HCT116 (cell line): Measurements from ENCODE around the gene ADAMTS15. TPM values are rescaled to one million over a fixed set of nuclear protein-coding genes. Genes with fewer than 3 reads are reported as not detected.

Experiments used
- ATAC-seq: fragments of 200-7000 bp; cut with Tn5 transposase; 2 replicates; pipeline ENCODE4 v1.9.1; 2020; ENCODE audit warnings: mild to moderate bottlenecking, moderate library complexity
- BruUV-seq: library from RNA; stranded (reverse); fragments of 400-500 nt; replicated peaks from 2 replicates; lab custom pipeline; 2021; lab: Mats Ljungman, UMichigan
- CTCF ChIA-PET: fragments of 300-600 bp; sonication (Branson Sonifier 250); formaldehyde crosslinking; loops from one replicate; lab custom pipeline; 2021; ENCODE audit warnings: antibody characterized with exemption; lab: Charles Lee
- POLR2A ChIA-PET: fragments of 300-600, 350-600 bp; sonication (Branson Sonifier 250); formaldehyde crosslinking; loops from one replicate; lab custom pipeline; 2021; ENCODE audit warnings: antibody characterized with exemption; lab: Charles Lee
- RAD21 ChIA-PET, 2 experiments: fragments of 300-600 bp; sonication (Branson Sonifier 250); formaldehyde crosslinking; loops; one replicate each; lab custom pipeline; 2023; ENCODE audit warnings: low total read pairs in 2 of 2; ENCODE audit not compliant: uncharacterized antibody in 2 of 2, unreplicated experiment in 2 of 2, low non-redundant PET in 1 of 2; lab: Charles Lee
- DNase-seq: peaks from one replicate; pipeline ENCODE4 v3.0.0-alpha.2; 2010; ENCODE audit warnings: low read depth, low spot score
- H2AFZ ChIP-seq: fragments of 200-600 bp; shearing (Covaris generic), sonication (generic); 2 replicates; pipeline ENCODE4 v1.6.1; 2017; ENCODE audit warnings: low read depth, mixed run types, mixed read lengths, antibody characterized with exemption, low read length; ENCODE audit not compliant: poor library complexity, severe bottlenecking
- H3K27ac ChIP-seq: 2 replicates; pipeline ENCODE4 v1.5.1; 2012; ENCODE audit warnings: low read depth, low read length
- H3K27me3 ChIP-seq: fragments of 200-600 bp; sonication (generic); 2 replicates; pipeline ENCODE4 v1.6.1; 2016; ENCODE audit warnings: mixed run types, low read length, mixed read lengths; ENCODE audit not compliant: insufficient read depth
- H3K36me3 ChIP-seq, 2 experiments: fragments of 200-500 bp in 1 of 2; fragments of 200-600 bp in 1 of 2; sonication (Bioruptor generic) in 1 of 2; sonication (generic) in 1 of 2; 2 replicates each; pipeline versions ENCODE4 v1.5.1 to v1.6.1; 2014 to 2016; ENCODE audit warnings: low read length in 2 of 2, inconsistent platforms in 1 of 2, mixed read lengths in 1 of 2, mixed run types in 1 of 2; ENCODE audit not compliant: insufficient read depth in 2 of 2, control insufficient read depth in 1 of 2
- H3K4me1 ChIP-seq, 2 experiments: fragments of 200-600 bp in 1 of 2; sonication (generic) in 1 of 2; 2 replicates each; pipeline versions ENCODE4 v1.5.1 to v1.6.1; 2012 to 2017; ENCODE audit warnings: low read length in 2 of 2, inconsistent platforms in 1 of 2, mild to moderate bottlenecking in 1 of 2, mixed read lengths in 1 of 2, mixed run types in 1 of 2, moderate library complexity in 1 of 2; ENCODE audit not compliant: insufficient read depth in 2 of 2, control insufficient read depth in 1 of 2
- H3K4me2 ChIP-seq: fragments of 200-600 bp; sonication (generic); 2 replicates; pipeline ENCODE4 v1.6.1; 2017; ENCODE audit warnings: mixed run types, low read length, mixed read lengths
- H3K4me3 ChIP-seq, 2 experiments: fragments of 200-600 bp in 1 of 2; sonication (generic) in 1 of 2; replicated peaks in 1 of 2; 2 replicates each; pipeline ENCODE4 v1.5.1; 2011 to 2016; ENCODE audit warnings: low read length in 2 of 2, control low read depth in 1 of 2, low read depth in 1 of 2, mild to moderate bottlenecking in 1 of 2, mixed read lengths in 1 of 2, mixed run types in 1 of 2
- H3K79me2 ChIP-seq: fragments of 200-600 bp; sonication (generic); 2 replicates; pipeline ENCODE4 v1.6.1; 2017; ENCODE audit warnings: mild to moderate bottlenecking, mixed run types, low read length, moderate library complexity, mixed read lengths; ENCODE audit not compliant: insufficient read depth
- H3K9ac ChIP-seq: fragments of 200-600 bp; sonication (generic); 2 replicates; pipeline ENCODE4 v1.6.1; 2016; ENCODE audit warnings: low read length, mixed read lengths
- H3K9me2 ChIP-seq: fragments of 200-600 bp; sonication (generic), shearing (Covaris generic); 2 replicates; pipeline ENCODE4 v1.6.1; 2017; ENCODE audit warnings: mixed run types, mild to moderate bottlenecking, moderate library complexity; ENCODE audit not compliant: insufficient read depth
- H3K9me3 ChIP-seq, 2 experiments: fragments of 200-500 bp in 1 of 2; fragments of 200-600 bp in 1 of 2; sonication (Bioruptor generic) in 1 of 2; sonication (generic) in 1 of 2; 2 replicates each; pipeline ENCODE4 v1.6.1; 2014 to 2017; ENCODE audit warnings: low read length in 2 of 2, mixed read lengths in 2 of 2, inconsistent platforms in 1 of 2, low read depth in 1 of 2, mild to moderate bottlenecking in 1 of 2, mixed run types in 1 of 2, moderate library complexity in 1 of 2; ENCODE audit not compliant: control insufficient read depth in 1 of 2, insufficient read depth in 1 of 2
- H4K20me1 ChIP-seq: fragments of 200-600 bp; sonication (generic), shearing (Covaris generic); 2 replicates; pipeline ENCODE4 v1.6.1; 2017; ENCODE audit warnings: mixed run types, mild to moderate bottlenecking, moderate library complexity; ENCODE audit not compliant: insufficient read depth
- ATF3 ChIP-seq: IDR thresholded peaks from 2 replicates; pipeline ENCODE4 v1.6.1; 2012
- EGR1 ChIP-seq: IDR thresholded peaks from 2 replicates; pipeline ENCODE4 v1.6.1; 2012; ENCODE audit warnings: low read depth
- ELF1 ChIP-seq: IDR thresholded peaks from 2 replicates; pipeline ENCODE4 v1.6.1; 2012; ENCODE audit warnings: low read depth, borderline replicate concordance
- EZH2 ChIP-seq: fragments of 200-600 bp; sonication (generic); IDR thresholded peaks from 2 replicates; pipeline ENCODE4 v1.6.1; 2017; ENCODE audit warnings: antibody characterized with exemption, mixed run types
- EZH2phosphoT487 ChIP-seq: fragments of 200-600 bp; IDR thresholded peaks from 2 replicates; pipeline ENCODE4 v1.6.1; 2018; ENCODE audit warnings: antibody characterized with exemption, borderline replicate concordance
- JUND ChIP-seq: IDR thresholded peaks from 2 replicates; pipeline ENCODE4 v1.6.1; 2012
- MAX ChIP-seq: IDR thresholded peaks from 2 replicates; pipeline ENCODE4 v1.6.1; 2012
- POLR2A ChIP-seq: IDR thresholded peaks from 2 replicates; pipeline ENCODE4 v1.7.0; 2011; ENCODE audit warnings: borderline replicate concordance; ENCODE audit not compliant: insufficient read depth, insufficient read length; ENCODE audit errors: extremely low read depth
- POLR2AphosphoS5 ChIP-seq: IDR thresholded peaks from 2 replicates; pipeline ENCODE4 v1.6.1; 2011; ENCODE audit warnings: mild to moderate bottlenecking, low read depth, low read length, moderate library complexity
- REST ChIP-seq: IDR thresholded peaks from 2 replicates; pipeline ENCODE4 v1.6.1; 2012; ENCODE audit warnings: low read depth
- SIN3A ChIP-seq: IDR thresholded peaks from 2 replicates; pipeline ENCODE4 v1.6.1; 2012; ENCODE audit warnings: low read depth
- SP1 ChIP-seq: IDR thresholded peaks from 2 replicates; pipeline ENCODE4 v1.6.1; 2012; ENCODE audit warnings: low read depth
- SRF ChIP-seq: IDR thresholded peaks from 2 replicates; pipeline ENCODE4 v1.6.1; 2012; ENCODE audit warnings: low read depth
- TCF7L2 ChIP-seq: IDR thresholded peaks from 2 replicates; pipeline ENCODE4 v1.7.0; 2011; ENCODE audit warnings: borderline replicate concordance, inconsistent platforms; ENCODE audit not compliant: insufficient read depth, insufficient read length; ENCODE audit errors: extremely low read depth
- ZBTB33 ChIP-seq: IDR thresholded peaks from 2 replicates; pipeline ENCODE4 v1.6.1; 2011; ENCODE audit warnings: mild to moderate bottlenecking, low read length, moderate library complexity; ENCODE audit not compliant: insufficient replicate concordance; ENCODE audit errors: extremely low read depth
- ZFX ChIP-seq: fragments of 450-650 bp; IDR thresholded peaks from 2 replicates; pipeline ENCODE4 v1.6.1; 2017
- ZNF274 ChIP-seq: fragments of 200-500 bp; sonication (Bioruptor generic); IDR thresholded peaks from 2 replicates; pipeline ENCODE4 v1.6.1; 2014; ENCODE audit warnings: mild to moderate bottlenecking, low read depth, low read length, inconsistent platforms
- intact Hi-C: fragments of 100-400 bp; cut with micrococcal nuclease; formaldehyde crosslinking; loops from 2 replicates; pipeline ENCODE4 v1.10.0; 2022
- total RNA-seq: library from RNA; stranded (reverse); gene quantifications from one replicate; pipeline ENCODE4 v1.2.1, GENCODE V29; 2021; ENCODE audit not compliant: unreplicated experiment

The ADAMTS15 gene
- total RNA-seq, 1 experiment from 2014 or later: 0.44 TPM

- H3K9me2 ChIP-seq: no peaks in the 10 kb centered on the region
- no peak overlapping the region for H3K4me3 ChIP-seq
- intact Hi-C loops: no loop called here
- H3K27me3 ChIP-seq: peaks cover 12% of the 10 kb centered on the region; the same call in 1 of the 2 replicates
- no peaks in the 10 kb centered on the region for H3K9me3 ChIP-seq
- H4K20me1 ChIP-seq: no peaks in the 10 kb centered on the region
- no peaks in the 10 kb centered on the region for H3K79me2 ChIP-seq
- TF ChIP-seq EGR1: no peak
- TF ChIP-seq POLR2A: no peak
- TF ChIP-seq TCF7L2: no peak
- no peak for TF ChIP-seq SIN3A
- no peak for TF ChIP-seq ATF3
- TF ChIP-seq ELF1: no peak
- no peak for TF ChIP-seq EZH2
- TF ChIP-seq ZNF274: no peak
- TF ChIP-seq EZH2phosphoT487: no peak
- TF ChIP-seq REST: no peak
- TF ChIP-seq SRF: no peak
- no peak for TF ChIP-seq SP1
- no peak; the same call in 1 of the 2 replicates for TF ChIP-seq ZFX
- TF ChIP-seq MAX: no peak
- no peak for TF ChIP-seq POLR2AphosphoS5
- TF ChIP-seq JUND: no peak
- TF ChIP-seq ZBTB33: no peak
- CTCF ChIA-PET: no interaction called here
- no peak overlapping the region for H3K27ac ChIP-seq
- H3K4me2 ChIP-seq: no peak overlapping the region
- BruUV-seq: no TSS peak
- H3K4me1 ChIP-seq: peaks cover 0 to 7% of the 10 kb centered on the region in 2 experiments; a peak in 2 of 4 replicates
- no peaks in the 10 kb centered on the region for H3K36me3 ChIP-seq
- DNase-seq (no peak), ATAC-seq (no peak)
- POLR2A ChIA-PET: no interaction called here
- no peak overlapping the region for H2AFZ ChIP-seq
- RAD21 ChIA-PET: no interaction called here
- no peak overlapping the region for H3K9ac ChIP-seq
Observed at GRCh38 chr11:130408401-130408890, 40.0 kb upstream of the ADAMTS15 start.
